Transverse colon (tissue), 4 donors: Measurements from ENCODE around the gene CEMIP2. TPM values are rescaled to one million over a fixed set of nuclear protein-coding genes. Genes with fewer than 3 reads are reported as not detected.

Experiments
- DNase-seq: peaks from one replicate; pipeline ENCODE4 v3.0.0-alpha.2; 2019
- H3K27ac ChIP-seq, 4 donors: fragments of 200-600 bp; sonication (generic); 2 replicates each; pipeline ENCODE4 v1.5.1; 2016 to 2018; ENCODE audit warnings: inconsistent platforms in 4 of 4
- H3K27me3 ChIP-seq: fragments of 200-600 bp; sonication (generic); 2 replicates; pipeline ENCODE4 v1.5.1; 2017; ENCODE audit warnings: inconsistent platforms
- H3K36me3 ChIP-seq, 4 donors: fragments of 200-600 bp; sonication (generic); 2 replicates each; pipeline ENCODE4 v1.5.1; 2017 to 2019; ENCODE audit warnings: inconsistent platforms in 4 of 4
- H3K4me1 ChIP-seq, 4 donors: fragments of 200-600 bp; sonication (generic); 2 replicates each; pipeline ENCODE4 v1.5.1; 2017 to 2020; ENCODE audit warnings: inconsistent platforms in 4 of 4
- H3K4me3 ChIP-seq, 4 donors: fragments of 200-600 bp; sonication (generic); 1 replicate in 1 of 4; 2 replicates in 3 of 4; pipeline versions ENCODE4 v1.5.1 to v1.6.1; 2017 to 2019; ENCODE audit warnings: inconsistent platforms in 4 of 4
- H3K9me3 ChIP-seq, 2 donors: fragments of 200-600 bp; sonication (generic); 2 replicates each; pipeline ENCODE4 v1.5.1; 2017 to 2019; ENCODE audit warnings: inconsistent platforms in 2 of 2
- EP300 ChIP-seq: sonication (generic); formaldehyde crosslinking; IDR thresholded peaks from one replicate; pipeline ENCODE4 v1.6.1; 2017; ENCODE audit warnings: antibody characterized with exemption, low read depth
- POLR2A ChIP-seq: fragments of 450-650 bp; IDR thresholded peaks from one replicate; pipeline ENCODE4 v1.6.1; 2016; ENCODE audit warnings: antibody characterized with exemption, mild to moderate bottlenecking, moderate library complexity
- POLR2AphosphoS5 ChIP-seq, 3 donors: sonication (generic); formaldehyde crosslinking; IDR thresholded peaks; one replicate each; pipeline ENCODE4 v1.6.1; 2016; ENCODE audit warnings: antibody characterized with exemption in 3 of 3
- WGBS, 2 donors: methylation state at CpG; one replicate each; pipeline ENCODE4 v1.1.5; 2018; ENCODE audit warnings: low coverage in 1 of 2; 5-methylcytosine and 5-hydroxymethylcytosine counted together
- in situ Hi-C, 4 donors: fragments of 200-750 bp; cut with MboI; loops; one replicate each; pipeline versions ENCODE4 v1.15.0 to v1.15.1; 2017; ENCODE audit warnings: low sequenced_read_pairs in 3 of 4, low pct_ligation_motif_present in 1 of 4, low pct_unique_long_range_greater_than_20kb in 1 of 4
- intact Hi-C: fragments of 100-400 bp; cut with DNase I; formaldehyde crosslinking; loops from one replicate; pipeline ENCODE4 v1.15.1; 2023; ENCODE audit warnings: low total_unique reads
- total RNA-seq, 4 donors: library from RNA; depleted of rRNA; stranded (reverse); fragments of >200 nt; gene quantifications; one replicate each; pipeline ENCODE4 v1.1.0, GENCODE V29; 2016
- TF ChIP-seq, protein P1 (sequence below), 5 experiments: fragments of 200-600 bp in 3 of 5; fragments of 450-650 bp in 2 of 5; sonication (generic) in 3 of 5; IDR thresholded peaks; 1 replicate in 2 of 5; 2 replicates in 3 of 5; pipeline ENCODE4 v1.5.1; 2016 to 2017; ENCODE audit warnings: antibody characterized with exemption in 5 of 5, inconsistent platforms in 3 of 5, mild to moderate bottlenecking in 2 of 5, moderate library complexity in 1 of 5

CEMIP2 gene
- total RNA-seq, 4 donors from 2014 or later, result 56.3 to 352 (median 236) TPM

DNA sequence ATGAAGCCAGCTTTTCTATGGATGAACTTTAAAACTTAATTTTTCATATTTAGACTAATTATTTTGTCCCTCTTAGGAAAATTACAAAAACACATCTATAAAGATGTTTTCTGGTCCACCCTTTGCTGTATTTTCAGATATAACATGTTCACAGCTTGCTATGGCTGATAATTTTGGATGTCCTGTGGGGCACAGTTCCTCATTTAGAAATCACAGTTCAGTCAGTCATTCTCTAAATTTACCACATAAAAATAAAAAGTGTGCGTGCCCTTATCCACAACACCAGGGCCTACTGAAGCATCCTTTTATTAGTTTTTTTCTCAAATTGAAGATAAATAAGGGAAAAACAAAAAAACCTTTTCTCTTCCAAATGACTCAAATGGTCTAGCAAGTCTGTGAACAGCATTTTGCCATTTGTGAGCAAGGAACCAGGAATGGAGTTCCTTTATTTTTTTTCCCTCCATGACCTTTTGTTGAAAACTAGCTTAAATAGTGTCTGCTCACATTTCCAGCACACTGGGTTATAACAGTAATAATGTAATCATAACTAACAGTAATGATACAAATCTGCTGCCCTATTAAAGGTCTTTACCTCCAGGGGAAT lies 87.1 kb downstream of the CEMIP2 start:
- H3K36me3 ChIP-seq, result peaks cover 0 to 5% (median 0%) of the 10 kb centered on the region in 4 donors
- no peaks in the 10 kb centered on the region for H3K9me3 ChIP-seq
- 36 to 74% methylated on average over 1 of the region's 1 CpG for WGBS, 2 donors
- peak overlapping the region; percentile 43 to 55 (median 52) for H3K27ac ChIP-seq
- DNase-seq, result no peak
- no peaks in the 10 kb centered on the region for H3K27me3 ChIP-seq
- TF ChIP-seq, protein P1, sequence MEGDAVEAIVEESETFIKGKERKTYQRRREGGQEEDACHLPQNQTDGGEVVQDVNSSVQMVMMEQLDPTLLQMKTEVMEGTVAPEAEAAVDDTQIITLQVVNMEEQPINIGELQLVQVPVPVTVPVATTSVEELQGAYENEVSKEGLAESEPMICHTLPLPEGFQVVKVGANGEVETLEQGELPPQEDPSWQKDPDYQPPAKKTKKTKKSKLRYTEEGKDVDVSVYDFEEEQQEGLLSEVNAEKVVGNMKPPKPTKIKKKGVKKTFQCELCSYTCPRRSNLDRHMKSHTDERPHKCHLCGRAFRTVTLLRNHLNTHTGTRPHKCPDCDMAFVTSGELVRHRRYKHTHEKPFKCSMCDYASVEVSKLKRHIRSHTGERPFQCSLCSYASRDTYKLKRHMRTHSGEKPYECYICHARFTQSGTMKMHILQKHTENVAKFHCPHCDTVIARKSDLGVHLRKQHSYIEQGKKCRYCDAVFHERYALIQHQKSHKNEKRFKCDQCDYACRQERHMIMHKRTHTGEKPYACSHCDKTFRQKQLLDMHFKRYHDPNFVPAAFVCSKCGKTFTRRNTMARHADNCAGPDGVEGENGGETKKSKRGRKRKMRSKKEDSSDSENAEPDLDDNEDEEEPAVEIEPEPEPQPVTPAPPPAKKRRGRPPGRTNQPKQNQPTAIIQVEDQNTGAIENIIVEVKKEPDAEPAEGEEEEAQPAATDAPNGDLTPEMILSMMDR (IDR thresholded peaks at IDR 0.05), result no peak
- in situ Hi-C loops, result loop anchor here in 1 of 4 donors (10.0 kb wide), 1 partner anchor 64 kb away; no protein-coding TSS in a partner anchor
- peaks cover 12 to 79% (median 43%) of the 10 kb centered on the region in 4 donors for H3K4me1 ChIP-seq
- intact Hi-C loops, result loop anchor here (10.0 kb wide), 1 partner anchor 1266 kb away; the partner anchor contains the start of gene KLF9
- no peak overlapping the region for H3K4me3 ChIP-seq

GRCh38 chr9:71680189-71680980 lies 87.9 kb downstream of the CEMIP2 start:
- in situ Hi-C loops (loop anchor here in 1 of 4 donors (10.0 kb wide), 1 partner anchor 64 kb away; no protein-coding TSS in a partner anchor), intact Hi-C loops (loop anchor here (10.0 kb wide), 1 partner anchor 1266 kb away; the partner anchor contains the start of gene KLF9)
- peaks cover 12 to 75% (median 42%) of the 10 kb centered on the region in 4 donors for H3K4me1 ChIP-seq
- H3K9me3 ChIP-seq, result no peaks in the 10 kb centered on the region
- H3K36me3 ChIP-seq, result peaks cover 0 to 5% (median 0%) of the 10 kb centered on the region in 4 donors
- peak overlapping the region; percentile 19 to 55 (median 47) for H3K27ac ChIP-seq
- no peak overlapping the region for H3K4me3 ChIP-seq
- H3K27me3 ChIP-seq, result no peaks in the 10 kb centered on the region
- DNase-seq, result no peak
- TF ChIP-seq POLR2A, result no peak
- TF ChIP-seq EP300, result no peak
- TF ChIP-seq POLR2AphosphoS5 (IDR thresholded peaks at IDR 0.05), result no peak
- TF ChIP-seq, protein P1 (IDR thresholded peaks at IDR 0.05), result no peak
- WGBS, 2 donors, result 51 to 65% methylated on average over 3 to 5 of the region's 5 CpGs

DNA sequence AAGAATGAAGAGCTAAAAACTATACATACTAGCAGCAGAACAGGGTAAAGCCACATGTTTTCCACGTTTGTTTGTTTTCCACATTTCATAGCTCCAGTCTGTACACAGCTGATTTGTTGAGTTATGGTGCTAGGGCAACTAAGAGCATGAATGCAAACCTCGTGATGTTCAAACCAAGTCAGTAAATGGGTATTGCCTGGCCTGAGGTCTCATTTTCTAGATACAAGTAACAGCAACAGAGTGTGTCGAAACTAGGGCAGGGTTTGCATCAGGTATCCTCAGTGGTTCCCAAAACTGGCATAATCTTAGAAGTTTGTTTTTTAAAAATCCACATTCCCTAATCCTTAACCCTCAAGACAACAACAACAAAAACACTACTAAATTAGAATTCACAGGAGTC lies 89.3 kb downstream of the CEMIP2 start:
- DNase-seq, result no peak
- H3K9me3 ChIP-seq, result no peaks in the 10 kb centered on the region
- H3K27ac ChIP-seq, result no peak overlapping the region
- 38 to 63% methylated on average over 2 to 3 of the region's 3 CpGs for WGBS, 2 donors
- no peak overlapping the region for H3K4me3 ChIP-seq
- intact Hi-C loops, result no loop called here
- H3K36me3 ChIP-seq, result peaks cover 0 to 5% (median 0%) of the 10 kb centered on the region in 4 donors
- no peaks in the 10 kb centered on the region for H3K27me3 ChIP-seq
- peaks cover 12 to 75% (median 42%) of the 10 kb centered on the region in 4 donors for H3K4me1 ChIP-seq
- in situ Hi-C loops, result no loop called here
- TF ChIP-seq POLR2AphosphoS5 (IDR thresholded peaks at IDR 0.05) (no peak), POLR2A (no peak), EP300 (no peak)
- TF ChIP-seq, protein P1 (IDR thresholded peaks at IDR 0.05), result no peak

DNA sequence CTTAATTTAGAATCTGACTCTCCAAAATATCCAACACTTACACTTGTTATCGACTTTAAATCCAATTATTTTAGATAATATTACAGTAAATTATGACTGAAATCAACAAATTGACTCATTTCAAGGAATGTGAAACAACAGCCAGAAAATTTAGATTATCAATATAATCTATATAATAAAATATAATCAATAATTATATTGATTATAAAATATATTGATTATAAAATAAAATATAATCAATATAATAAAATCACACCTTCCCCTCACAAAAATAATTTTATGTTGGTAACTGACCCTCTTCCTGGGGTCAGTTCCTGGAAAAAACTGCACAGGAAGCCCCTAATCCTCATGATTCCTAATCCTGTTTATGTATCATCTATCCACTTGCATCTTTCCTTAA lies 91.1 kb downstream of the CEMIP2 start:
- intact Hi-C loops (no loop called here), in situ Hi-C loops (no loop called here)
- H3K36me3 ChIP-seq, result no peaks in the 10 kb centered on the region
- H3K4me3 ChIP-seq, result no peak overlapping the region
- 87 to 88% methylated on average over 1 of the region's 1 CpG for WGBS, 2 donors
- TF ChIP-seq EP300 (no peak), POLR2A (no peak), POLR2AphosphoS5 (IDR thresholded peaks at IDR 0.05) (no peak)
- TF ChIP-seq, protein P1 (IDR thresholded peaks at IDR 0.05), result no peak
- H3K27me3 ChIP-seq, result no peaks in the 10 kb centered on the region
- DNase-seq, result no peak
- peak overlapping the region; percentile 26 to 53 (median 40) for H3K27ac ChIP-seq
- H3K9me3 ChIP-seq, result no peaks in the 10 kb centered on the region
- peaks cover 11 to 60% (median 36%) of the 10 kb centered on the region in 4 donors for H3K4me1 ChIP-seq
